Body of pancreas (tissue), 4 donors: ENCODE measurements around the gene THAP9.

Source experiments
- CTCF ChIP-seq, 7 experiments: fragments of 450-650 bp in 4 of 7; fragments of 200-600 bp in 3 of 7; sonication (generic) in 3 of 7; IDR thresholded peaks; one replicate each; pipeline ENCODE4 v1.5.1; 2016 to 2019; ENCODE audit warnings: antibody characterized with exemption in 7 of 7
- POLR2A ChIP-seq, 3 donors: fragments of 450-650 bp; IDR thresholded peaks; one replicate each; pipeline ENCODE4 v1.6.1; 2016; ENCODE audit warnings: antibody characterized with exemption in 3 of 3, mild to moderate bottlenecking in 2 of 3

GRCh38 chr4:82913305-82913704 lies 12.8 kb downstream of the THAP9 start:
- TF ChIP-seq POLR2A (IDR thresholded peaks at IDR 0.05) (no peak), CTCF (IDR thresholded peaks at IDR 0.05) (no peak)
